GM12873 (cell line): Measurements from ENCODE around the gene LRIT3.

Source experiments
- TF ChIP-seq, protein P1 (sequence below): IDR thresholded peaks from 2 replicates; pipeline ENCODE4 v1.5.1; 2012; ENCODE audit warnings: low read depth, mild to moderate bottlenecking, moderate library complexity, low read length, control low read depth; ENCODE audit not compliant: insufficient read depth; ENCODE audit errors: missing control alignments

LRIT3 gene, protein sequence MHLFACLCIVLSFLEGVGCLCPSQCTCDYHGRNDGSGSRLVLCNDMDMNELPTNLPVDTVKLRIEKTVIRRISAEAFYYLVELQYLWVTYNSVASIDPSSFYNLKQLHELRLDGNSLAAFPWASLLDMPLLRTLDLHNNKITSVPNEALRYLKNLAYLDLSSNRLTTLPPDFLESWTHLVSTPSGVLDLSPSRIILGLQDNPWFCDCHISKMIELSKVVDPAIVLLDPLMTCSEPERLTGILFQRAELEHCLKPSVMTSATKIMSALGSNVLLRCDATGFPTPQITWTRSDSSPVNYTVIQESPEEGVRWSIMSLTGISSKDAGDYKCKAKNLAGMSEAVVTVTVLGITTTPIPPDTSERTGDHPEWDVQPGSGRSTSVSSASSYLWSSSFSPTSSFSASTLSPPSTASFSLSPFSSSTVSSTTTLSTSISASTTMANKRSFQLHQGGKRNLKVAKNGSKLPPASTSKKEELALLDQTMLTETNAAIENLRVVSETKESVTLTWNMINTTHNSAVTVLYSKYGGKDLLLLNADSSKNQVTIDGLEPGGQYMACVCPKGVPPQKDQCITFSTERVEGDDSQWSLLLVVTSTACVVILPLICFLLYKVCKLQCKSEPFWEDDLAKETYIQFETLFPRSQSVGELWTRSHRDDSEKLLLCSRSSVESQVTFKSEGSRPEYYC

DNA sequence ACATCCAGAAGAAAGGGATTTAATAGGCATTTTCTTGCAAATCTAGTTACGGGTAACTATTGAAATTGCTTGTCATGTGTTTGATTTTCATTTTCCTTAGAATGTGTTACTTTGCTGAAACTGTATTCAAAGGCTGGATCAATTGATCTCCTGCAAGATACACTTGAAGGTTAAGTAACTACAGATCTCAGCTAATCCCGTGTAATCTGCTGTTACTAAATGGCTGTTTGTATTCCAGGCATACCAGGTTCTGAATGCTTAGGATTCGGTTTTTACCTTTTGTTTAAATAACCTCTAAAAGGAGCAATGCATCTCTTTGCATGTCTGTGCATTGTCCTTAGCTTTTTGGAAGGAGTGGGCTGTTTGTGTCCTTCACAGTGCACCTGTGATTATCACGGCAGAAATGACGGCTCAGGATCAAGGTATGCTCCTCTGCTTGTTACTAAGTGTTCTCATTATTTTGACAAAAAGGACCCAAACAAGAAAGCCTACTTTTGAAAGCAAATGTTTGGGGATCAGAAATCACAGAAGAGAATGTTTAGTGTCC, at the start of gene LRIT3:
TSS of gene LRIT3 (plus strand) at position 212 of the 547 bp plus-strand sequence. CDS start at position 307, 95 bp downstream.
- TF ChIP-seq, protein P1, sequence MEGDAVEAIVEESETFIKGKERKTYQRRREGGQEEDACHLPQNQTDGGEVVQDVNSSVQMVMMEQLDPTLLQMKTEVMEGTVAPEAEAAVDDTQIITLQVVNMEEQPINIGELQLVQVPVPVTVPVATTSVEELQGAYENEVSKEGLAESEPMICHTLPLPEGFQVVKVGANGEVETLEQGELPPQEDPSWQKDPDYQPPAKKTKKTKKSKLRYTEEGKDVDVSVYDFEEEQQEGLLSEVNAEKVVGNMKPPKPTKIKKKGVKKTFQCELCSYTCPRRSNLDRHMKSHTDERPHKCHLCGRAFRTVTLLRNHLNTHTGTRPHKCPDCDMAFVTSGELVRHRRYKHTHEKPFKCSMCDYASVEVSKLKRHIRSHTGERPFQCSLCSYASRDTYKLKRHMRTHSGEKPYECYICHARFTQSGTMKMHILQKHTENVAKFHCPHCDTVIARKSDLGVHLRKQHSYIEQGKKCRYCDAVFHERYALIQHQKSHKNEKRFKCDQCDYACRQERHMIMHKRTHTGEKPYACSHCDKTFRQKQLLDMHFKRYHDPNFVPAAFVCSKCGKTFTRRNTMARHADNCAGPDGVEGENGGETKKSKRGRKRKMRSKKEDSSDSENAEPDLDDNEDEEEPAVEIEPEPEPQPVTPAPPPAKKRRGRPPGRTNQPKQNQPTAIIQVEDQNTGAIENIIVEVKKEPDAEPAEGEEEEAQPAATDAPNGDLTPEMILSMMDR, result no peak

DNA sequence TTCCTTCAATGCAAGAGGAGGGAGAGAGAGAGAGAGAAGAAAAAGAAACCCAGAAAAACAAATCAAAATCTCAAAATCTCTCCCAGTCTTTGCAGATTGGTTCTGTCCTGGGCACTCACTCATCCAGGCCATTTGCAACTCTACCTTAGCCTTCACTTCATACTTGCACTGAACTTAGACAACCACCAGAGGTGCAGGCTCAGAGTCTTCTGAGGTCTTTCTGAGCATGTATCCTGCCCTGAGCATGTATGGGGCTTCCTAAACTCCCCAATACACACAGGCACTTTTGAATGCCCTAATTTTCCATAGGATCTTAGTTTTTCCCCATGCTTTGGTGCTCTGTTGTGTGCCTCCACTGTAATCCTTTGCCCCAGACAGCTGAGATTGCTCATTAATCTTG, 49.0 kb upstream of the LRIT3 start:
- TF ChIP-seq, protein P1, result peak; percentile 35

DNA sequence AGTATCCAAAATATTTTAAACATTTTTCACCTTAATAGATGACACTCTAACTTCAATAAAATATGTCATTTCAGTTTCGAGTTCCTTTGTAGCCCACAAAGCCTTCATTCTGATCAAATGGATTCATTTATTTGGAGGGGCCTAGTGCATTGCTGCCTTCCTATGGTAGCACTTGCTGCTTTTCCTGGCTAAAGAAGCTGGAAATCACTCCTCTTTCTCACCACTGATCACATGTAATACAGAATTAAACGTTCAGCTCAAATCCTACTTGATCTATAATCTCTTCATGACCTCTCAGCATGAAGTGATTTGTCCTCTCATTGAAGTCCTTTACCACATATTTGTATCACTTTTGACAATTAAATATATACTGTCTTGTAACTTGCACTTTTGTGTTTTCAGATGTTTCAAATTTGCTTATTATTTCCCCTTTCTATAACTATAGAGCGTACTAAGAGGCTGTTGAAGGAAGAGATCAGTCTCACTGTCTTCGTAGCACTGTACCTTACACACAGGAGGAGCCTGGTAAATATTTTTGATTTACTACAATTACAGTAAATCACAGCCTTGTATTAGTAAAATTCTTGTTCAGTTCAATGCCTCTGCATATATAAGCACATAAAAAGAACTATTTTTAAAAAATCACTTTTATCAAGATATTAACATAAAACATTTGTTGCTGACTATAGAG, 46.7 kb upstream of the LRIT3 start:
- TF ChIP-seq, protein P1, result no peak

DNA sequence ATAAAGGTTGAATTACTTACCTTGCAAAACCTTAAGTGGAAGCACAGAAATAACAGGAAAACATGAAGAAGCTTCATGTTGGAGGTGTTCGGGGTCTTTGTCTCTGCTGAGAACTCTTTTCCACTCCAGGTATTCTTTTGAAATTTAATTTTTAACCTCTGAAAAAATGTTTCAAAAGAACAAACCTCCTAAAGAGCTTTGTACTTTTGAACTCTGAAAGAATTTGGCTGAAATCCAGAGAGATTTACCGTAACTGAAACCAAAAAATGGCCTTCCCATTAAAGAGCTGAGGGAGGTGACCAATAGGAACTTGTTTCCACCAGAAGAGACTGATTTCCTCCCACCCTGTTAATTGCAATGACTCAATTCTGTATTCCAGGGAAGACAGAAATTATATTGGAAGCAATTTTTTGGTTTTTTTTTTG, 46.0 kb upstream of the LRIT3 start, which contains the start of gene CFI:
TSS of gene CFI (minus strand) at position 105 of the 425 bp plus-strand sequence. CDS start at position 77, 28 bp downstream.
- TF ChIP-seq, protein P1, result no peak

DNA sequence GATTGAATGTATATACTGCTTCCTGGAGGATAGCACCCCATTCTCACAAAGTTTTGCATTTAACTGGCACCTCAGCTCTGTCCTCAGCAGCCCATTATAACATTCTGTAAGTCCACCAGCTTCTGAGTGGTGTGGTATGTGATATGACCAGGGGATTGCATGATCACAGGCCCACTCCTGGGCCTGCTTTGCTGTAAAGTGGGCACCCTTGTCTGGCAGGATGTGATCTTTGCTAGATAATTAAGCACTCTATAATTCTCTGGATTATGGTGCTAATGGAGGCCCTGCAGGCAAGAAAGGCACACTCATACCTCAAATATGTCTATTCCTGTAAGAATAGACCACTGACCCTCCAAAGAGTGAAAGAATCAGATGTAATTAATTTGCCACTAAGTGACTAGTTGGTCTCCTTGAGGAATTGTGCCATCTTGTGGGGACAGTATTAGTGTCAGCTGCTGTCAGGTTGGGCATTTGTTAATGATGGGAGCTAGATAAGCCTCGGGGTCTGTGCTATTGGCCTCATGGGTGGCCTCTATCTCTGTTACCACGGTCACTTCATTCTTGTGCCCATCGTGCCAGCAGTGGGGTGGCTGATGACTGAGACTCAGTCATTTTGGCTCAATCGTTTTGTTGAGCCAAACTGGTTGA, 43.9 kb upstream of the LRIT3 start:
- TF ChIP-seq, protein P1, result peak; percentile 60

DNA sequence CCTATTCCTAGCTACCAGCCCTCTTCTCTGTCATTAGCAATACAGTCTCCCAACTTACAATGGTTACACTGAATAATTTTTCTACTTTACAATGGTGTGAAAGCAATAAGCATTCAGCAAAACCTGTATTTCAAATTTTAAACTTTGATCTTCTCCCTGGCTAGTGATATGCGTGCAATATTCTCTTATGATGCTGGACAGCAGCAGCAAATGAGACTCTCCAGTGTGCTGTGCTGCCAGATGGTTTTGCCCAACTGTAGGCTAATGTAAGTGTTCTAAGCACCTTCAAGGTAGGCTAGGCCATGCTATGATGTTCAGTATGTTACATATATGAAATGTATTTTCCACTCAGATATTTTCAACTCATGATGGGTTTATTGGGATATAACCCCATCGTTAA, 38.3 kb upstream of the LRIT3 start:
- TF ChIP-seq, protein P1, result no peak
